Neuronal stem cell (in vitro differentiated cells): ENCODE results near the gene KCNJ6.

Source experiments
- DNase-seq: peaks from one replicate; pipeline ENCODE4 v3.0.0-alpha.2; 2013; ENCODE audit warnings: low spot score
- H2AFZ ChIP-seq: one replicate; pipeline ENCODE4 v1.6.1; 2013; ENCODE audit warnings: mild to moderate bottlenecking, low read length, inconsistent platforms
- H2AK5ac ChIP-seq: 2 replicates; pipeline ENCODE4 v1.6.1; 2013; ENCODE audit warnings: low read depth, mild to moderate bottlenecking, inconsistent platforms, low read length, moderate library complexity, mixed read lengths
- H2BK120ac ChIP-seq: 2 replicates; pipeline ENCODE4 v1.6.1; 2013; ENCODE audit warnings: low read depth, mild to moderate bottlenecking, inconsistent platforms, low read length, moderate library complexity, mixed read lengths
- H2BK12ac ChIP-seq: one replicate; pipeline ENCODE4 v1.6.1; 2013; ENCODE audit warnings: low read length, inconsistent platforms
- H2BK15ac ChIP-seq: 2 replicates; pipeline ENCODE4 v1.6.1; 2013; ENCODE audit warnings: mild to moderate bottlenecking, low read length, inconsistent platforms, mixed read lengths
- H2BK5ac ChIP-seq: one replicate; pipeline ENCODE4 v1.6.1; 2013; ENCODE audit warnings: inconsistent platforms, mild to moderate bottlenecking, low read length, moderate library complexity
- H3K14ac ChIP-seq: one replicate; pipeline ENCODE4 v1.6.1; 2013; ENCODE audit warnings: low read length, inconsistent platforms
- H3K18ac ChIP-seq: 2 replicates; pipeline ENCODE4 v1.6.1; 2013; ENCODE audit warnings: low read length, inconsistent platforms
- H3K23ac ChIP-seq: 2 replicates; pipeline ENCODE4 v1.6.1; 2013; ENCODE audit warnings: low read depth, mild to moderate bottlenecking, mixed read lengths, low read length, inconsistent platforms; ENCODE audit not compliant: poor library complexity
- H3K27ac ChIP-seq: replicated peaks from 3 replicates; pipeline ENCODE4 v1.5.1; 2013; ENCODE audit warnings: low read length, inconsistent platforms
- H3K27me3 ChIP-seq, 3 experiments: 2 replicates each; pipeline ENCODE4 v1.6.1; 2013; ENCODE audit warnings: low read length in 3 of 3, mild to moderate bottlenecking in 2 of 3, inconsistent platforms in 1 of 3, low read depth in 1 of 3, mixed read lengths in 1 of 3, moderate library complexity in 1 of 3; ENCODE audit not compliant: control insufficient read depth in 3 of 3, insufficient read depth in 3 of 3
- H3K36me3 ChIP-seq, 2 donors: replicated peaks in 1 of 2; 2 replicates each; pipeline ENCODE4 v1.6.1; 2013; ENCODE audit warnings: low read length in 2 of 2; ENCODE audit not compliant: control insufficient read depth in 2 of 2, insufficient read depth in 2 of 2
- H3K4ac ChIP-seq: 2 replicates; pipeline ENCODE4 v1.6.1; 2013; ENCODE audit warnings: inconsistent platforms, mild to moderate bottlenecking, low read length, moderate library complexity
- H3K4me1 ChIP-seq, 2 donors: 1 replicate in 1 of 2; 2 replicates in 1 of 2; pipeline ENCODE4 v1.6.1; 2013; ENCODE audit warnings: low read length in 2 of 2, low read depth in 1 of 2; ENCODE audit not compliant: control insufficient read depth in 2 of 2, insufficient read depth in 1 of 2
- H3K4me2 ChIP-seq: one replicate; pipeline ENCODE4 v1.6.1; 2013; ENCODE audit warnings: mild to moderate bottlenecking, low read length, inconsistent platforms; ENCODE audit not compliant: insufficient read depth, poor library complexity, severe bottlenecking
- H3K4me3 ChIP-seq, 2 donors: 2 replicates each; pipeline ENCODE4 v1.5.1; 2013; ENCODE audit warnings: low read length in 2 of 2, mild to moderate bottlenecking in 2 of 2, inconsistent platforms in 1 of 2, moderate library complexity in 1 of 2
- H3K79me1 ChIP-seq: one replicate; pipeline ENCODE4 v1.6.1; 2013; ENCODE audit warnings: low read depth, mild to moderate bottlenecking, inconsistent platforms, low read length, moderate library complexity
- H3K9ac ChIP-seq: one replicate; pipeline ENCODE4 v1.6.1; 2013; ENCODE audit warnings: mild to moderate bottlenecking, low read depth, low read length, inconsistent platforms; ENCODE audit not compliant: poor library complexity
- H3K9me3 ChIP-seq, 2 donors: replicated peaks in 1 of 2; 2 replicates each; pipeline versions ENCODE3 to v1.6.1; 2013; ENCODE audit warnings: low read length in 2 of 2, mild to moderate bottlenecking in 2 of 2, inconsistent platforms in 1 of 2, low read depth in 1 of 2, mixed read lengths in 1 of 2, moderate library complexity in 1 of 2; ENCODE audit not compliant: control insufficient read depth in 2 of 2, insufficient read depth in 1 of 2
- H4K8ac ChIP-seq: one replicate; pipeline ENCODE4 v1.6.1; 2013; ENCODE audit warnings: low read depth, mild to moderate bottlenecking, inconsistent platforms, low read length, moderate library complexity
- H4K91ac ChIP-seq: one replicate; pipeline ENCODE4 v1.6.1; 2013; ENCODE audit warnings: low read length, low read depth, mild to moderate bottlenecking, inconsistent platforms; ENCODE audit not compliant: poor library complexity
- WGBS, 2 donors: extraction: QIAGEN DNeasy Blood & Tissue Kit; methylation state at CpG; one replicate each; pipeline ENCODE4 v1.1.7; 2013; ENCODE audit warnings: missing lambda C conversion rate in 2 of 2, mixed read lengths in 1 of 2; ENCODE audit not compliant: insufficient read length in 2 of 2, insufficient replicate concordance in 1 of 2; ENCODE audit errors: extremely low coverage in 2 of 2; 5-methylcytosine and 5-hydroxymethylcytosine counted together

KCNJ6 gene

DNA sequence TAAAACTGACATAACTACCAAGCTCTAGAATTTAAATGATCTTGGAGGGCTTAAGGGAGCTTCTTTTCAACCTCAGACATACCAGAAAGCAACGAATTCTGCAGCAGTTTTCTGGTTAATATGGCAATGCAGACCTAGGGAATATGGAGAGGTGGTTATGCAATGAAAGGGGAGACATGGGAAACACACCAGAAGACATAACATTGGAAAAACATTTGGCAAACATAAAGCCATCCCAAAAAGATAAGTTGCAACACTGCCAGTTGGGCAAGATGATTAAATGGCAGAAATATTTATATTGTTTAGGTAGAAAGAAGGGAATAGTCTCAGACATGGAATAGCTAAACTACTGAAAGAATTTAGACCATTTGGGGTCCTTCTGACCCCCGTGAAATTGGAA lies 104.5 kb downstream of the KCNJ6 start:
- no CpG with 5 or more reads among the region's 2 CpGs for WGBS, 2 donors
- no peak overlapping the region for H4K91ac ChIP-seq
- peaks cover 2 to 12% of the 10 kb centered on the region in 2 donors for H3K9me3 ChIP-seq
- no peak overlapping the region for H3K23ac ChIP-seq
- no peak overlapping the region for H3K4ac ChIP-seq
- no peak overlapping the region for H3K27ac ChIP-seq
- no peak overlapping the region for H3K18ac ChIP-seq
- H2BK120ac ChIP-seq: no peak overlapping the region
- H3K79me1 ChIP-seq: no peaks in the 10 kb centered on the region
- no peak overlapping the region for H2BK5ac ChIP-seq
- no peaks in the 10 kb centered on the region for H3K27me3 ChIP-seq
- no peak overlapping the region for H3K4me3 ChIP-seq
- no peak overlapping the region for H2BK15ac ChIP-seq
- H3K4me2 ChIP-seq: no peak overlapping the region
- no peak overlapping the region for H4K8ac ChIP-seq
- H2BK12ac ChIP-seq: no peak overlapping the region
- H3K9ac ChIP-seq: no peak overlapping the region
- no peaks in the 10 kb centered on the region for H3K36me3 ChIP-seq
- no peak overlapping the region for H2AFZ ChIP-seq
- no peaks in the 10 kb centered on the region for H3K4me1 ChIP-seq
- no peak overlapping the region for H2AK5ac ChIP-seq
- DNase-seq: no peak
- H3K14ac ChIP-seq: no peak overlapping the region

DNA sequence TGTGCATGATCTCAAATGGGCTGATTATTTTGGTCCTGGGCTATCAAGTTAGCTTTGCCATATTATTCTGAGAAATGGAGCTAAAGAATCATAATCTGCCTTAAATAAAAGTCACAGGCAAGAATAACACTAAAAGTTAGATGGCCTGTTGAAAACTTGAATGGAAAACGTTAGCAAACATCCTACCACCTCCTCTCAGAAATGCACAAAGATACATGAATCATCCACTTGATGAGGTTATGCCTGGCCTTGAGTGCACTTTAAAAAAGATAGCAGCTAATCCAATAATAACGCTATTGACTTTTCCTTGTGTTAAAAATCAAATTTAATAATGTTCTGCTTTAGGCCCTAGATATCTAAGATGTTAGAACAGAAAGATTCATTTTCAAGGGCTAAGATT lies 108.0 kb downstream of the KCNJ6 start:
- WGBS, 2 donors: no CpG with 5 or more reads among the region's 2 CpGs
- H2BK12ac ChIP-seq: no peak overlapping the region
- H3K79me1 ChIP-seq: no peaks in the 10 kb centered on the region
- no peak overlapping the region for H3K4me2 ChIP-seq
- H3K27me3 ChIP-seq: no peaks in the 10 kb centered on the region
- H3K18ac ChIP-seq: no peak overlapping the region
- no peaks in the 10 kb centered on the region for H3K36me3 ChIP-seq
- H2BK15ac ChIP-seq: no peak overlapping the region
- no peak overlapping the region for H2AFZ ChIP-seq
- no peak overlapping the region for H2BK5ac ChIP-seq
- no peaks in the 10 kb centered on the region for H3K4me1 ChIP-seq
- no peak overlapping the region for H2AK5ac ChIP-seq
- no peak overlapping the region for H3K9ac ChIP-seq
- H3K14ac ChIP-seq: no peak overlapping the region
- H3K4ac ChIP-seq: no peak overlapping the region
- no peak overlapping the region for H3K23ac ChIP-seq
- H4K8ac ChIP-seq: no peak overlapping the region
- H4K91ac ChIP-seq: no peak overlapping the region
- no peak overlapping the region for H2BK120ac ChIP-seq
- H3K4me3 ChIP-seq: no peak overlapping the region
- H3K27ac ChIP-seq: no peak overlapping the region
- no peak for DNase-seq
- H3K9me3 ChIP-seq: peaks cover 2 to 19% of the 10 kb centered on the region in 2 donors

DNA sequence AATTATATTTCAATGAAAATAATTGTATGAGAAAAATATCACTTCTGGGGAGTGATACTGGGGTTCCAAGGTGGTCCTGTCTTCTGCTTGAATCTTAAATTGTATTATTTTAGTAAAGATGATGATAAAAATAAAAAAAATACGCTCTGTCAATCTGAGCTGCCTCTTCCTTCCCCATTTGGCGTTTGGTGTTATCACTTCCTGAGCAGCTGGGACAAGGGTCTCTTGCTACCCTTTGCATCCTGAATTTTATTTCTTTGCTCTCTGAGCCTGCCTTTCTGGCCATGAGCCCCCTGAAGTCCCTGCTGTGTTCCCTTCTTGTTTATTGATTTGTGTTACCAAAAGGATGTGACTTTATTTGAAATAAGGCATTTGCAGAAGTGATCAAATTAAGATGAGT lies 111.0 kb downstream of the KCNJ6 start:
- no CpG with 5 or more reads among the region's 2 CpGs for WGBS, 2 donors
- H3K23ac ChIP-seq: no peak overlapping the region
- H2AK5ac ChIP-seq: no peak overlapping the region
- no peak overlapping the region for H2BK15ac ChIP-seq
- no peak for DNase-seq
- H2AFZ ChIP-seq: no peak overlapping the region
- H3K27ac ChIP-seq: no peak overlapping the region
- H3K9me3 ChIP-seq: peaks cover 2 to 10% of the 10 kb centered on the region in 2 donors
- no peak overlapping the region for H3K4me3 ChIP-seq
- no peak overlapping the region for H2BK120ac ChIP-seq
- H3K4me1 ChIP-seq: no peaks in the 10 kb centered on the region
- H3K9ac ChIP-seq: no peak overlapping the region
- H4K91ac ChIP-seq: no peak overlapping the region
- no peak overlapping the region for H4K8ac ChIP-seq
- H3K14ac ChIP-seq: no peak overlapping the region
- no peak overlapping the region for H3K18ac ChIP-seq
- no peak overlapping the region for H2BK12ac ChIP-seq
- no peak overlapping the region for H3K4me2 ChIP-seq
- H2BK5ac ChIP-seq: no peak overlapping the region
- no peaks in the 10 kb centered on the region for H3K79me1 ChIP-seq
- no peaks in the 10 kb centered on the region for H3K27me3 ChIP-seq
- no peak overlapping the region for H3K4ac ChIP-seq
- H3K36me3 ChIP-seq: no peaks in the 10 kb centered on the region

DNA sequence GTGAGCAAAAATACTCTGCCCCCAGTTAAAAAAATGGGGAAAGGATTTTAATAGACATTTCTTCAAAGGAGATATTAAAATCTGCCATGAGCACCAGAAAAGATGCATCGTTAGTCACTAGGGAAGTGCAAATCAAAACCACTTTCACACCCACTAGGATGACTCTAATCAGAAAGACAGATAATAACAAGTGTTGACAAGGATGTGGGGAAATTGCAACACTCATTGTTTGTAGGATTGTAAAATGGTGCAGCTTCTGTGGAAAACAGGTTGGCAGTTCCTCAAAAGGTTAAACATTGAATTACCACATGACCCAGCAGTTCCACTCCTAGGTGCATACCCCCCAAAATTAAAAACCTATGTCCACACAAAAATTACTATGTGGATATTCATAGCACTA lies 112.3 kb downstream of the KCNJ6 start:
- no peak for DNase-seq
- H3K79me1 ChIP-seq: no peaks in the 10 kb centered on the region
- no peak overlapping the region for H3K23ac ChIP-seq
- no peak overlapping the region for H3K9ac ChIP-seq
- H3K4me3 ChIP-seq: no peak overlapping the region
- no peak overlapping the region for H3K4me2 ChIP-seq
- H3K4me1 ChIP-seq: peaks cover 0 to 4% of the 10 kb centered on the region in 2 donors
- H3K36me3 ChIP-seq: no peaks in the 10 kb centered on the region
- H2BK12ac ChIP-seq: no peak overlapping the region
- H3K4ac ChIP-seq: no peak overlapping the region
- H3K27ac ChIP-seq: no peak overlapping the region
- H2BK5ac ChIP-seq: no peak overlapping the region
- H4K8ac ChIP-seq: no peak overlapping the region
- peaks cover 0 to 10% of the 10 kb centered on the region in 2 donors for H3K9me3 ChIP-seq
- H3K14ac ChIP-seq: no peak overlapping the region
- no peak overlapping the region for H2AK5ac ChIP-seq
- no peak overlapping the region for H2BK120ac ChIP-seq
- no peak overlapping the region for H2BK15ac ChIP-seq
- no peak overlapping the region for H3K18ac ChIP-seq
- WGBS, 2 donors: no CpG with 5 or more reads among the region's 1 CpG
- no peaks in the 10 kb centered on the region for H3K27me3 ChIP-seq
- no peak overlapping the region for H2AFZ ChIP-seq
- no peak overlapping the region for H4K91ac ChIP-seq
